ENCODE data around the gene MDK. TPM values are rescaled to one million over a fixed set of nuclear protein-coding genes. Genes with fewer than 3 reads are reported as not detected.

The MDK gene
- total RNA-seq, 6 experiments from 2014 or later, result 0.35 to 6.4 (median 4.2) TPM

- no peak overlapping the region for H3K4me3 ChIP-seq
- WGBS (ENCODE audit: insufficient coverage, low coverage, low lambda C conversion rate, missing lambda C conversion rate), result 60% methylated on average over 1 of the region's 3 CpGs
- H3K27me3 ChIP-seq, result no peaks in the 10 kb centered on the region
- no peaks in the 10 kb centered on the region for H3K36me3 ChIP-seq
- intact Hi-C loops (cut with DNase I), result no loop called here
- ATAC-seq (no peak), DNase-seq (no peak)
- no peak overlapping the region for H3K27ac ChIP-seq
- no peak for TF ChIP-seq POLR2A (IDR thresholded peaks at IDR 0.05)
- no peak for TF ChIP-seq CTCF (IDR thresholded peaks at IDR 0.05)
- H3K9me3 ChIP-seq, result no peaks in the 10 kb centered on the region
- no peaks in the 10 kb centered on the region for H3K4me1 ChIP-seq
Observed at GRCh38 chr11:46341454-46341853, 40.0 kb upstream of the MDK start.

- H3K4me1 ChIP-seq, result no peaks in the 10 kb centered on the region
- no peaks in the 10 kb centered on the region for H3K36me3 ChIP-seq
- H3K27me3 ChIP-seq, result no peaks in the 10 kb centered on the region
- no peaks in the 10 kb centered on the region for H3K9me3 ChIP-seq
- TF ChIP-seq CTCF (IDR thresholded peaks at IDR 0.05), result no peak
- TF ChIP-seq POLR2A (IDR thresholded peaks at IDR 0.05), result no peak
- no peak overlapping the region for H3K4me3 ChIP-seq
- DNase-seq, result no peak
- peak; percentile 2 to 43 (median 8) for ATAC-seq
- intact Hi-C loops (cut with DNase I), result no loop called here
- WGBS (ENCODE audit: insufficient coverage, low coverage, low lambda C conversion rate, missing lambda C conversion rate), result 52% methylated on average over 3 of the region's 5 CpGs
- H3K27ac ChIP-seq, result peak overlapping the region in 1 of 3 donors; percentile 26
Observed at GRCh38 chr11:46342239-46342638, 39.2 kb upstream of the MDK start.

- no peak for TF ChIP-seq CTCF (IDR thresholded peaks at IDR 0.05)
- Histone ChIP-seq H3K27me3 (no peaks in the 10 kb centered on the region), H3K27ac (no peak overlapping the region), H3K4me3 (no peak overlapping the region), H3K36me3 (no peaks in the 10 kb centered on the region), H3K9me3 (no peaks in the 10 kb centered on the region), H3K4me1 (peaks cover 0 to 7% (median 2%) of the 10 kb centered on the region in 4 donors)
- intact Hi-C loops (cut with DNase I), result no loop called here
- DNase-seq (no peak), ATAC-seq (no peak)
- WGBS (ENCODE audit: insufficient coverage, low coverage, low lambda C conversion rate, missing lambda C conversion rate), result 57% methylated on average over 3 of the region's 3 CpGs
Observed at GRCh38 chr11:46343520-46343919, 37.9 kb upstream of the MDK start.

GRCh38 chr11:46345131-46345597 is 36.3 kb upstream of the MDK start:
- H3K36me3 ChIP-seq, result no peaks in the 10 kb centered on the region
- H3K4me3 ChIP-seq, result peak overlapping the region; percentile 13 to 71 (median 38)
- peaks cover 0 to 14% (median 5%) of the 10 kb centered on the region in 4 donors for H3K4me1 ChIP-seq
- TF ChIP-seq POLR2A (IDR thresholded peaks at IDR 0.05) (peak; percentile 32), CTCF (IDR thresholded peaks at IDR 0.05) (no peak)
- no CpG with 5 or more reads among the region's 20 CpGs for WGBS (ENCODE audit: insufficient coverage, low coverage, low lambda C conversion rate, missing lambda C conversion rate)
- H3K27ac ChIP-seq, result peak overlapping the region; percentile 36 to 63 (median 49)
- DNase-seq (peak; percentile 70 to 78 (median 78)), ATAC-seq (peak; percentile 23 to 50 (median 40))
- no peaks in the 10 kb centered on the region for H3K9me3 ChIP-seq
- intact Hi-C loops (cut with DNase I), result no loop called here
- H3K27me3 ChIP-seq, result no peaks in the 10 kb centered on the region

All from right lobe of liver (tissue), 6 donors.